C4-2B (cell line): Measurements from ENCODE around the gene SMIM38.
"Not testable (repeated sequence)": the region's sequence is repeated elsewhere in the genome, so short reads cannot be mapped to it uniquely, and the experiment has no call there.

Experiments
- H3K27ac ChIP-seq: fragments of 450-650 bp; 2 replicates; pipeline ENCODE4 v1.5.1; 2017
- CTCF ChIP-seq: fragments of 450-650 bp; conservative IDR thresholded peaks from 2 replicates; pipeline ENCODE4 v1.5.1; 2017; ENCODE audit warnings: mild to moderate bottlenecking
- ZFX ChIP-seq: fragments of 450-650 bp; IDR thresholded peaks from 2 replicates; pipeline ENCODE4 v1.6.1; 2017

The SMIM38 gene

GRCh38 chr11:69134957-69135356 is 20.8 kb upstream of the SMIM38 start:
- H3K27ac ChIP-seq, result no peak overlapping the region
- TF ChIP-seq CTCF (no peak), ZFX (no peak)

- H3K27ac ChIP-seq, result no peak overlapping the region
- TF ChIP-seq CTCF (no peak), ZFX (no peak)
Observed at GRCh38 chr11:69135420-69136363, 20.0 kb upstream of the SMIM38 start.

- TF ChIP-seq ZFX, result no peak
- no peak for TF ChIP-seq CTCF
- H3K27ac ChIP-seq, result no peak overlapping the region
Observed at GRCh38 chr11:69136471-69136870, 19.3 kb upstream of the SMIM38 start.

GRCh38 chr11:69137151-69137844 is 18.4 kb upstream of the SMIM38 start:
- H3K27ac ChIP-seq, result no peak overlapping the region
- TF ChIP-seq ZFX, result no peak
- no peak for TF ChIP-seq CTCF

GRCh38 chr11:69138265-69138664 is 17.5 kb upstream of the SMIM38 start:
- no peak overlapping the region for H3K27ac ChIP-seq
- no peak for TF ChIP-seq ZFX
- TF ChIP-seq CTCF, result no peak

- not testable (repeated sequence) for H3K27ac ChIP-seq
Observed at GRCh38 chr11:69140161-69140560, 15.6 kb upstream of the SMIM38 start.

GRCh38 chr11:69140635-69141034 is 15.1 kb upstream of the SMIM38 start:
- no peak overlapping the region for H3K27ac ChIP-seq
- TF ChIP-seq ZFX, result no peak
- no peak for TF ChIP-seq CTCF
